K562 (cell line): Measurements from ENCODE around the gene MIEF2. TPM values are rescaled to one million over a fixed set of nuclear protein-coding genes. Genes with fewer than 3 reads are reported as not detected.

Source experiments
- CEBPG ChIP-seq, 3 experiments: fragments of 200-800 bp in 1 of 3; sonication (Bioruptor generic) in 1 of 3; sonication (generic) in 1 of 3; formaldehyde crosslinking in 1 of 3; IDR thresholded peaks in 2 of 3; conservative IDR thresholded peaks in 1 of 3; 2 replicates each; pipeline versions ENCODE4 v1.6.1 to v1.8.0; 2016 to 2022; ENCODE audit warnings: missing compliant biosample characterization in 2 of 3, missing genetic modification characterization in 2 of 3, mild to moderate bottlenecking in 1 of 3, missing genetic modification reagents in 1 of 3
- CTBP1 ChIP-seq: fragments of 450-650 bp; IDR thresholded peaks from 2 replicates; pipeline ENCODE4 v1.6.1; 2016; ENCODE audit warnings: borderline replicate concordance
- GABPA ChIP-seq: fragments of 200-800 bp; sonication (Bioruptor generic); conservative IDR thresholded peaks from 2 replicates; pipeline ENCODE4 v1.6.1; 2016; ENCODE audit warnings: low read depth, missing genetic modification characterization, missing compliant biosample characterization
- MYC ChIP-seq, 2 experiments: fragments of 250-450 bp in 1 of 2; sonication (Bioruptor Pico) in 1 of 2; IDR thresholded peaks; 2 replicates each; pipeline versions ENCODE4 v1.5.1 to v1.6.1; 2012 to 2021; ENCODE audit warnings: low read depth in 2 of 2, borderline replicate concordance in 1 of 2, improper control_type of control experiment in 1 of 2, low read length in 1 of 2, mild to moderate bottlenecking in 1 of 2, moderate library complexity in 1 of 2
- NR2C2 ChIP-seq, 2 experiments: fragments of 200-800 bp in 1 of 2; sonication (Bioruptor generic) in 1 of 2; sonication (generic) in 1 of 2; formaldehyde crosslinking in 1 of 2; IDR thresholded peaks; 2 replicates each; pipeline versions ENCODE4 v1.6.1 to v1.8.0; 2016 to 2022; ENCODE audit warnings: mild to moderate bottlenecking in 1 of 2, missing compliant biosample characterization in 1 of 2, missing genetic modification characterization in 1 of 2, missing genetic modification reagents in 1 of 2
- PCBP1 ChIP-seq: fragments of 200-400 bp; formaldehyde crosslinking; IDR thresholded peaks from 2 replicates; pipeline ENCODE4 v1.6.1; 2018; ENCODE audit warnings: mild to moderate bottlenecking, low read depth, low read length; ENCODE audit not compliant: poor library complexity, severe bottlenecking
- PHF8 ChIP-seq: fragments of 200-600 bp; sonication (generic); IDR thresholded peaks from 2 replicates; pipeline ENCODE4 v1.6.1; 2012; ENCODE audit warnings: mixed run types, mild to moderate bottlenecking, inconsistent platforms, low read length, moderate library complexity, borderline replicate concordance
- RB1 ChIP-seq: fragments of 450-650 bp; IDR thresholded peaks from 2 replicates; pipeline ENCODE4 v1.6.1; 2017; ENCODE audit warnings: low read depth, mild to moderate bottlenecking
- SMARCC2 ChIP-seq: fragments of 450-650 bp; IDR thresholded peaks from 2 replicates; pipeline ENCODE4 v1.6.1; 2017; ENCODE audit warnings: antibody characterized with exemption, moderate library complexity, mild to moderate bottlenecking, low read depth
- SP1 ChIP-seq: sonication (generic); formaldehyde crosslinking; IDR thresholded peaks from 2 replicates; pipeline ENCODE4 v1.8.1; 2022; ENCODE audit warnings: mild to moderate bottlenecking, missing genetic modification reagents
- polyA plus RNA-seq, 8 experiments: library from polyadenylated mRNA; depleted of rRNA in 4 of 8; stranded (reverse) in 5 of 8; unstranded in 3 of 8; fragments of >200 nt; fragmentation: Nextera tagmentation in 2 of 8; fragmentation: Illumina TruSeq in 1 of 8; extraction: Ambion mirVana in 2 of 8; extraction: Trizol in 1 of 8; gene quantifications; 2 replicates each; pipeline versions ENCODE4 v1.2.1 to v1.2.3, GENCODE V29; 2011 to 2014; ENCODE audit warnings: inconsistent platforms in 1 of 8, missing spikeins in 1 of 8
- total RNA-seq, 7 experiments: library from RNA; depleted of rRNA in 6 of 7; stranded (reverse); fragments of >200 nt in 6 of 7; fragmentation: Illumina TruSeq in 2 of 7; extraction: Trizol in 2 of 7; gene quantifications; 2 replicates each; pipeline versions ENCODE4 v1.2.1 to v1.2.3, GENCODE V29; 2011 to 2021; ENCODE audit warnings: low replicate concordance in 1 of 7
- TF ChIP-seq, protein P1 (sequence below): fragments of 450-650 bp; IDR thresholded peaks from 2 replicates; pipeline ENCODE4 v1.6.1; 2016; ENCODE audit warnings: mild to moderate bottlenecking, moderate library complexity

The MIEF2 gene
- total and polyA plus RNA-seq, 9 of the 15 experiments (the other 6 are each of a cell fraction or from before 2014, with no cell fraction given): 0.10 to 8.2 (median 2.4) TPM

DNA sequence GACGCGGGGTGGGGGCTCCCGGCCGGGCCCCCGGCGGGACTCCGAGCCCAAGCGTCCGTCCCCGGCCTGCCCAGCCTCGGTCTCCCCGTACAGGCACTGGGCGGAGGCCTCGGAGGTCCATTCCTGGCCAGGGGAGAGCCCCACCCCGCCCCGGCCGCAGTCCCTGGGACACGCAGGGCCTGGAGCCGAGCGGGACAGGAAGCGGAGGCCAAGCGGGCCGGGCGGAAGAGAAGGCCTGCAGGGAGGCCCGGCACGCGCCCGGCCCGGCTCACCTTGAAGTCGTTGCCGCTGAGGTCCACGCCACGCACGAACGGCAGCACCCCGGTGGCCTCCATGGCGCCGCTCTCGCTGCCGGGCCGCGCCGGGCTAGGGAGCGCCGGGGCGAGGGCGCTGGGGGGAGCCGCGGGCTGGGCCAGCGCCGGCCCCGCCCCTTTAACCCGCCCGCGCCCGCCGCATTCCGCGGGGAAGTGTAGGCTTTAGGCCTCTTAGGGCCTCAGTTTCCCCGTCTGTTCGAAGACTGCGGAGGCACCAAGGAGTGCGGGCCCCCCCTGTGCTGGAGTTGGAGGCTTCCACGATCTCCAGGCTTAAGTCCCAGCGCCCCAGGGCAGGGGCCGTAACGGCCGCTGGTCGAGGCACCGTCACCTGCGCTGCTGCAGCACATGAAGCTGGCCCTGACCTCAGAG is 2.0 kb upstream of the MIEF2 start, which contains the start of gene FLII (continued):
- TF ChIP-seq, protein P1, sequence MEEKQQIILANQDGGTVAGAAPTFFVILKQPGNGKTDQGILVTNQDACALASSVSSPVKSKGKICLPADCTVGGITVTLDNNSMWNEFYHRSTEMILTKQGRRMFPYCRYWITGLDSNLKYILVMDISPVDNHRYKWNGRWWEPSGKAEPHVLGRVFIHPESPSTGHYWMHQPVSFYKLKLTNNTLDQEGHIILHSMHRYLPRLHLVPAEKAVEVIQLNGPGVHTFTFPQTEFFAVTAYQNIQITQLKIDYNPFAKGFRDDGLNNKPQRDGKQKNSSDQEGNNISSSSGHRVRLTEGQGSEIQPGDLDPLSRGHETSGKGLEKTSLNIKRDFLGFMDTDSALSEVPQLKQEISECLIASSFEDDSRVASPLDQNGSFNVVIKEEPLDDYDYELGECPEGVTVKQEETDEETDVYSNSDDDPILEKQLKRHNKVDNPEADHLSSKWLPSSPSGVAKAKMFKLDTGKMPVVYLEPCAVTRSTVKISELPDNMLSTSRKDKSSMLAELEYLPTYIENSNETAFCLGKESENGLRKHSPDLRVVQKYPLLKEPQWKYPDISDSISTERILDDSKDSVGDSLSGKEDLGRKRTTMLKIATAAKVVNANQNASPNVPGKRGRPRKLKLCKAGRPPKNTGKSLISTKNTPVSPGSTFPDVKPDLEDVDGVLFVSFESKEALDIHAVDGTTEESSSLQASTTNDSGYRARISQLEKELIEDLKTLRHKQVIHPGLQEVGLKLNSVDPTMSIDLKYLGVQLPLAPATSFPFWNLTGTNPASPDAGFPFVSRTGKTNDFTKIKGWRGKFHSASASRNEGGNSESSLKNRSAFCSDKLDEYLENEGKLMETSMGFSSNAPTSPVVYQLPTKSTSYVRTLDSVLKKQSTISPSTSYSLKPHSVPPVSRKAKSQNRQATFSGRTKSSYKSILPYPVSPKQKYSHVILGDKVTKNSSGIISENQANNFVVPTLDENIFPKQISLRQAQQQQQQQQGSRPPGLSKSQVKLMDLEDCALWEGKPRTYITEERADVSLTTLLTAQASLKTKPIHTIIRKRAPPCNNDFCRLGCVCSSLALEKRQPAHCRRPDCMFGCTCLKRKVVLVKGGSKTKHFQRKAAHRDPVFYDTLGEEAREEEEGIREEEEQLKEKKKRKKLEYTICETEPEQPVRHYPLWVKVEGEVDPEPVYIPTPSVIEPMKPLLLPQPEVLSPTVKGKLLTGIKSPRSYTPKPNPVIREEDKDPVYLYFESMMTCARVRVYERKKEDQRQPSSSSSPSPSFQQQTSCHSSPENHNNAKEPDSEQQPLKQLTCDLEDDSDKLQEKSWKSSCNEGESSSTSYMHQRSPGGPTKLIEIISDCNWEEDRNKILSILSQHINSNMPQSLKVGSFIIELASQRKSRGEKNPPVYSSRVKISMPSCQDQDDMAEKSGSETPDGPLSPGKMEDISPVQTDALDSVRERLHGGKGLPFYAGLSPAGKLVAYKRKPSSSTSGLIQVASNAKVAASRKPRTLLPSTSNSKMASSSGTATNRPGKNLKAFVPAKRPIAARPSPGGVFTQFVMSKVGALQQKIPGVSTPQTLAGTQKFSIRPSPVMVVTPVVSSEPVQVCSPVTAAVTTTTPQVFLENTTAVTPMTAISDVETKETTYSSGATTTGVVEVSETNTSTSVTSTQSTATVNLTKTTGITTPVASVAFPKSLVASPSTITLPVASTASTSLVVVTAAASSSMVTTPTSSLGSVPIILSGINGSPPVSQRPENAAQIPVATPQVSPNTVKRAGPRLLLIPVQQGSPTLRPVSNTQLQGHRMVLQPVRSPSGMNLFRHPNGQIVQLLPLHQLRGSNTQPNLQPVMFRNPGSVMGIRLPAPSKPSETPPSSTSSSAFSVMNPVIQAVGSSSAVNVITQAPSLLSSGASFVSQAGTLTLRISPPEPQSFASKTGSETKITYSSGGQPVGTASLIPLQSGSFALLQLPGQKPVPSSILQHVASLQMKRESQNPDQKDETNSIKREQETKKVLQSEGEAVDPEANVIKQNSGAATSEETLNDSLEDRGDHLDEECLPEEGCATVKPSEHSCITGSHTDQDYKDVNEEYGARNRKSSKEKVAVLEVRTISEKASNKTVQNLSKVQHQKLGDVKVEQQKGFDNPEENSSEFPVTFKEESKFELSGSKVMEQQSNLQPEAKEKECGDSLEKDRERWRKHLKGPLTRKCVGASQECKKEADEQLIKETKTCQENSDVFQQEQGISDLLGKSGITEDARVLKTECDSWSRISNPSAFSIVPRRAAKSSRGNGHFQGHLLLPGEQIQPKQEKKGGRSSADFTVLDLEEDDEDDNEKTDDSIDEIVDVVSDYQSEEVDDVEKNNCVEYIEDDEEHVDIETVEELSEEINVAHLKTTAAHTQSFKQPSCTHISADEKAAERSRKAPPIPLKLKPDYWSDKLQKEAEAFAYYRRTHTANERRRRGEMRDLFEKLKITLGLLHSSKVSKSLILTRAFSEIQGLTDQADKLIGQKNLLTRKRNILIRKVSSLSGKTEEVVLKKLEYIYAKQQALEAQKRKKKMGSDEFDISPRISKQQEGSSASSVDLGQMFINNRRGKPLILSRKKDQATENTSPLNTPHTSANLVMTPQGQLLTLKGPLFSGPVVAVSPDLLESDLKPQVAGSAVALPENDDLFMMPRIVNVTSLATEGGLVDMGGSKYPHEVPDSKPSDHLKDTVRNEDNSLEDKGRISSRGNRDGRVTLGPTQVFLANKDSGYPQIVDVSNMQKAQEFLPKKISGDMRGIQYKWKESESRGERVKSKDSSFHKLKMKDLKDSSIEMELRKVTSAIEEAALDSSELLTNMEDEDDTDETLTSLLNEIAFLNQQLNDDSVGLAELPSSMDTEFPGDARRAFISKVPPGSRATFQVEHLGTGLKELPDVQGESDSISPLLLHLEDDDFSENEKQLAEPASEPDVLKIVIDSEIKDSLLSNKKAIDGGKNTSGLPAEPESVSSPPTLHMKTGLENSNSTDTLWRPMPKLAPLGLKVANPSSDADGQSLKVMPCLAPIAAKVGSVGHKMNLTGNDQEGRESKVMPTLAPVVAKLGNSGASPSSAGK: peak; percentile 78
- peak; percentile 40; the same call in 1 of the 2 replicates for TF ChIP-seq GABPA (tag)
- TF ChIP-seq CTBP1: peak; percentile 56; the same call in 1 of the 2 replicates
- TF ChIP-seq CEBPG (CRISPR knock-in tag; IDR thresholded peaks at IDR 0.05): no peak
- no peak for TF ChIP-seq CEBPG (tag; conservative IDR thresholded peaks at IDR 0.05 in 1 of 2, IDR thresholded peaks at IDR 0.05 in 1 of 2)
- no peak for TF ChIP-seq SMARCC2
- TF ChIP-seq PHF8: peak; percentile 78; the same call in 1 of the 2 replicates
- TF ChIP-seq MYC (IDR thresholded peaks at IDR 0.05; ENCODE audit: low read depth, low read length): peak; percentile 27; the same call in 1 of the 2 replicates
- TF ChIP-seq MYC (CRISPR knock-in tag; IDR thresholded peaks at IDR 0.05; ENCODE audit: borderline replicate concordance, low read depth): no peak
- TF ChIP-seq NR2C2 (CRISPR knock-in tag; IDR thresholded peaks at IDR 0.05): no peak
- TF ChIP-seq NR2C2 (tag; IDR thresholded peaks at IDR 0.05): 0 out of 2 replicates have a peak, but pooled peaks have one; percentile 40
- peak; percentile 67 for TF ChIP-seq PCBP1
- TF ChIP-seq SP1 (CRISPR knock-in tag): peak; percentile 55; the same call in 1 of the 2 replicates
- TF ChIP-seq RB1: peak; percentile 30; the same call in 1 of the 2 replicates
